HEK293T (cell line): Measurements from ENCODE around the gene PPFIBP2.

Experiments used
- CTCF ChIA-PET: fragments of 350-600 bp; formaldehyde crosslinking; extraction: SDS; loops from one replicate; lab custom pipeline; 2021; ENCODE audit warnings: antibody characterized with exemption, inconsistent platforms; lab: Yijun Ruan, JAX
- POLR2A ChIA-PET: fragments of 350-600 bp; formaldehyde crosslinking; extraction: SDS; loops from one replicate; lab custom pipeline; 2020; ENCODE audit warnings: antibody characterized with exemption, inconsistent platforms; lab: Yijun Ruan, JAX
- DNase-seq: peaks from one replicate; pipeline ENCODE4 v3.0.0; 2012; ENCODE audit warnings: mixed read lengths; ENCODE audit errors: extremely low spot score
- ARNT ChIP-seq: fragments of 450-650 bp; IDR thresholded peaks from 2 replicates; pipeline ENCODE4 v1.6.1; 2017; ENCODE audit warnings: mild to moderate bottlenecking
- BHLHE40 ChIP-seq: fragments of 450-650 bp; IDR thresholded peaks from 2 replicates; pipeline ENCODE4 v1.6.1; 2016; ENCODE audit warnings: mild to moderate bottlenecking, moderate library complexity, borderline replicate concordance
- CTBP1 ChIP-seq: fragments of 450-650 bp; IDR thresholded peaks from 2 replicates; pipeline ENCODE4 v1.6.1; 2016; ENCODE audit warnings: borderline replicate concordance
- ELF4 ChIP-seq: fragments of 450-650 bp; IDR thresholded peaks from 2 replicates; pipeline ENCODE4 v1.6.1; 2017; ENCODE audit warnings: antibody characterized with exemption
- FOXA1 ChIP-seq: fragments of 450-650 bp; IDR thresholded peaks from 2 replicates; pipeline ENCODE4 v1.6.1; 2016; ENCODE audit warnings: mild to moderate bottlenecking
- FOXK2 ChIP-seq: fragments of 450-650 bp; IDR thresholded peaks from 2 replicates; pipeline ENCODE4 v1.6.1; 2016; ENCODE audit warnings: mild to moderate bottlenecking
- FOXM1 ChIP-seq: fragments of 450-650 bp; IDR thresholded peaks from 2 replicates; pipeline ENCODE4 v1.6.1; 2017; ENCODE audit warnings: mild to moderate bottlenecking, borderline replicate concordance
- HDGF ChIP-seq: fragments of 450-650 bp; IDR thresholded peaks from 2 replicates; pipeline ENCODE4 v1.6.1; 2017; ENCODE audit warnings: antibody characterized with exemption, borderline replicate concordance
- L3MBTL2 ChIP-seq: fragments of 450-650 bp; conservative IDR thresholded peaks from 2 replicates; pipeline ENCODE4 v1.6.1; 2016; ENCODE audit warnings: mild to moderate bottlenecking
- LEF1 ChIP-seq: fragments of 450-650 bp; IDR thresholded peaks from 2 replicates; pipeline ENCODE4 v1.6.1; 2017; ENCODE audit warnings: mild to moderate bottlenecking, borderline replicate concordance
- NFRKB ChIP-seq: fragments of 450-650 bp; IDR thresholded peaks from 2 replicates; pipeline ENCODE4 v1.6.1; 2016; ENCODE audit warnings: mild to moderate bottlenecking, moderate library complexity
- PKNOX1 ChIP-seq: fragments of 450-650 bp; IDR thresholded peaks from 2 replicates; pipeline ENCODE4 v1.6.1; 2016
- SP1 ChIP-seq: fragments of 450-650 bp; IDR thresholded peaks from 2 replicates; pipeline ENCODE4 v1.6.1; 2017
- SUZ12 ChIP-seq: fragments of 450-650 bp; IDR thresholded peaks from 2 replicates; pipeline ENCODE4 v1.6.1; 2016; ENCODE audit warnings: mild to moderate bottlenecking
- TARDBP ChIP-seq: fragments of 450-650 bp; IDR thresholded peaks from 2 replicates; pipeline ENCODE4 v1.6.1; 2016
- ZNF384 ChIP-seq: fragments of 450-650 bp; IDR thresholded peaks from 2 replicates; pipeline ENCODE4 v1.6.1; 2016

Gene PPFIBP2

GRCh38 chr11:7548659-7549274 lies 35.0 kb downstream of the PPFIBP2 start:
- ChIA-PET CTCF (interaction anchor here (0.5 to 1.6 kb wide), 4 partner anchors 9 to 117 kb away, joined by 3 to 9 read pairs (median 4); no protein-coding TSS in a partner anchor), POLR2A (no interaction called here)
- peak; percentile 60 for DNase-seq
- TF ChIP-seq PKNOX1, result no peak
- no peak for TF ChIP-seq FOXK2
- no peak for TF ChIP-seq SP1
- no peak for TF ChIP-seq NFRKB
- TF ChIP-seq L3MBTL2, result no peak
- no peak for TF ChIP-seq ZNF384
- TF ChIP-seq FOXM1, result no peak
- TF ChIP-seq HDGF, result no peak

GRCh38 chr11:7549681-7550080 lies 35.9 kb downstream of the PPFIBP2 start:
- POLR2A ChIA-PET, result no interaction called here
- CTCF ChIA-PET, result interaction anchor here (0.7 to 1.3 kb wide), 6 partner anchors 11 to 141 kb away, joined by 3 to 8 read pairs (median 4); no protein-coding TSS in a partner anchor
- TF ChIP-seq FOXA1 (no peak), SP1 (no peak), FOXM1 (no peak), PKNOX1 (no peak), FOXK2 (no peak), SUZ12 (no peak), NFRKB (no peak), HDGF (no peak)
- DNase-seq, result no peak

GRCh38 chr11:7551571-7551970 lies 37.8 kb downstream of the PPFIBP2 start:
- TF ChIP-seq NFRKB (no peak), FOXK2 (no peak), ZNF384 (no peak), BHLHE40 (no peak), L3MBTL2 (no peak), PKNOX1 (no peak), ARNT (no peak), FOXA1 (no peak), SUZ12 (no peak), SP1 (no peak), TARDBP (no peak), ELF4 (no peak), CTBP1 (no peak), HDGF (no peak), LEF1 (no peak)
- POLR2A ChIA-PET, result no interaction called here
- DNase-seq, result no peak
- CTCF ChIA-PET, result no interaction called here

- CTCF ChIA-PET, result no interaction called here
- TF ChIP-seq SUZ12, result no peak
- no peak for TF ChIP-seq LEF1
- POLR2A ChIA-PET, result no interaction called here
- no peak for DNase-seq
Observed at GRCh38 chr11:7552666-7553065, 38.9 kb downstream of the PPFIBP2 start.

- ChIA-PET CTCF (no interaction called here), POLR2A (no interaction called here)
- no peak for TF ChIP-seq FOXA1
- no peak for TF ChIP-seq SUZ12
- no peak for TF ChIP-seq SP1
- no peak for TF ChIP-seq TARDBP
- TF ChIP-seq ARNT, result no peak
- no peak for DNase-seq
Observed at GRCh38 chr11:7555052-7555699, 41.4 kb downstream of the PPFIBP2 start.

GRCh38 chr11:7558046-7558445 lies 44.2 kb downstream of the PPFIBP2 start:
- CTCF ChIA-PET, result no interaction called here
- POLR2A ChIA-PET, result no interaction called here
- DNase-seq, result no peak
- TF ChIP-seq NFRKB, result no peak
- no peak for TF ChIP-seq FOXK2
- TF ChIP-seq CTBP1, result no peak
- no peak for TF ChIP-seq PKNOX1
- TF ChIP-seq TARDBP, result no peak
- no peak for TF ChIP-seq ELF4
- TF ChIP-seq SP1, result no peak
- TF ChIP-seq SUZ12, result no peak
- no peak for TF ChIP-seq ARNT
- TF ChIP-seq BHLHE40, result no peak
